ENCODE data around the gene APBA3. TPM values are rescaled to one million over a fixed set of nuclear protein-coding genes. Genes with fewer than 3 reads are reported as not detected.

The APBA3 gene
- polyA plus RNA-seq, 3 donors: 19.9 to 23.9 (median 20.4) TPM

- DNase-seq: no peak
Measured at GRCh38 chr19:3750211-3750610, 11.3 kb downstream of the APBA3 start.

- no peak for DNase-seq
Measured at GRCh38 chr19:3748965-3749364, 12.5 kb downstream of the APBA3 start.

- no peak for DNase-seq
Measured at GRCh38 chr19:3746371-3747056, 15.0 kb downstream of the APBA3 start.

GRCh38 chr19:3745363-3746045 lies 16.0 kb downstream of the APBA3 start:
- no peak for DNase-seq

- DNase-seq: no peak
Measured at GRCh38 chr19:3743486-3743885, 18.0 kb downstream of the APBA3 start.

- DNase-seq: no peak
Measured at GRCh38 chr19:3740431-3740830, 21.1 kb downstream of the APBA3 start.

GRCh38 chr19:3738477-3739220 lies 22.8 kb downstream of the APBA3 start:
- DNase-seq: no peak

- no peak for DNase-seq
Measured at GRCh38 chr19:3737487-3738205, 23.8 kb downstream of the APBA3 start.

GRCh38 chr19:3736106-3736724 lies 25.3 kb downstream of the APBA3 start:
- DNase-seq: no peak

- DNase-seq: no peak
Measured at GRCh38 chr19:3734310-3734600, 27.2 kb downstream of the APBA3 start.

- DNase-seq: no peak
Measured at GRCh38 chr19:3733549-3734309, 27.8 kb downstream of the APBA3 start.

- no peak for DNase-seq
Measured at GRCh38 chr19:3732108-3732507, 29.4 kb downstream of the APBA3 start.

GRCh38 chr19:3730457-3730958 lies 31.0 kb downstream of the APBA3 start:
- no peak for DNase-seq

- peak; percentile 76 for DNase-seq
Measured at GRCh38 chr19:3725640-3726310, 35.7 kb downstream of the APBA3 start.

- no peak for DNase-seq
Measured at GRCh38 chr19:3725121-3725520, 36.4 kb downstream of the APBA3 start.

- no peak for DNase-seq
Measured at GRCh38 chr19:3723883-3724282, 37.6 kb downstream of the APBA3 start.

GRCh38 chr19:3723110-3723488 lies 38.4 kb downstream of the APBA3 start:
- no peak for DNase-seq

GRCh38 chr19:3722443-3723109 lies 38.9 kb downstream of the APBA3 start:
- DNase-seq: no peak

- DNase-seq: no peak
Measured at GRCh38 chr19:3721887-3722442, 39.5 kb downstream of the APBA3 start.

All from renal pelvis (tissue), 4 donors.